Measurements from ENCODE around the gene EPAS1.
A peak's percentile ranks its signal among the peaks of the same experiment; 100 is the strongest.

EPAS1 gene

DNA sequence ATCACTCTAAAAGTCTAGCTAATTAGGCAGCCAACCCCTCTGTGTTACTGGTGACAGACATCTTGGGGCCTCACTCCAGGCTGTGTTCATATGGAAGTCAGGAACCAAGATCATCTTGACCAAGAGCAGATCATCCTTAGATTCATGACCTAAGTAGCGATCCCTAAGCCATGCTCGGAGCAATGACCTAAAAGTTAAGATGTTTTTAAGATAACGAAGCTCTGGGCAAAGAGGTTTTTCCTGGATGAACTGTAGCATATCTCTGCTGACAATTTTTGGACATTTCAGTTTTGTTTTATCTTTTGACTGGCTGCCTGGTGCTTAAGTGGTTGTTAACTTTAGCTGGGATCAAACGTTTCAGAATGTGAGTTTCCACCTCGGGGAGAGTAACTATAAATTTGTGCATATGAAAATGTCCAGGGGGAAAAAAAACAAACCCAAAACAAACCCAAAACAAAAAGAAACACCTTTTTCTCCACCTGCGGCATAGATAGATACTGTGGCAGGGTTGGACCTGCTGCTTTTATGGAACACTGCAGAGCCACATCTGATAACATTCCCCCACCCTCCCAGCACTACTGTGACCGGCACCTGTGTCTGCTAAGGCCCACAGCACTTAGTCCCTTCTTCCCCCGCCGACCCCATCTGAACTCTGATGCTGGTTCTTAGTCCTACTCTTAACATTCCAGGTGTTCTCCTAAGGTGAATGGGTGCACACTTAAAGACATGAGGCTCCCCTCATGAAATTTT lies 45.5 kb downstream of the EPAS1 start:
- DNase-seq = no peak

GRCh38 chr2:46344706-46345105 lies 47.5 kb downstream of the EPAS1 start:
- no peak for DNase-seq

GRCh38 chr2:46345775-46346174 lies 48.6 kb downstream of the EPAS1 start:
- DNase-seq = no peak

DNA sequence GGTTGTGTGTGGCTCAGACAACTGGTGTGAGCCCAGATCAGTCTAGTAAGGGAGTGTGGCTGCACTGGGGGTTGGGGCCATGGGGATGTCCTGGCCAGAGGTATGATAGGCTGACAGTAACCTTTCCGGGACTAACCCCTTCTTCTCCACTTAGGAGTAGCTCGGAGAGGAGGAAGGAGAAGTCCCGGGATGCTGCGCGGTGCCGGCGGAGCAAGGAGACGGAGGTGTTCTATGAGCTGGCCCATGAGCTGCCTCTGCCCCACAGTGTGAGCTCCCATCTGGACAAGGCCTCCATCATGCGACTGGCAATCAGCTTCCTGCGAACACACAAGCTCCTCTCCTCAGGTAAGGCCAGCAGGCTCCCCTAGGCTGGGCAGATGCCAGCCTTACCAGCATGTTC lies 49.5 kb downstream of the EPAS1 start:
- no peak for DNase-seq

- DNase-seq = no peak
Measured at GRCh38 chr2:46347648-46348280, 50.6 kb downstream of the EPAS1 start.

- no peak for DNase-seq
Measured at GRCh38 chr2:46349115-46349547, 51.9 kb downstream of the EPAS1 start.

- DNase-seq = no peak
Measured at GRCh38 chr2:46350029-46350689, 53.0 kb downstream of the EPAS1 start.

- DNase-seq = peak; percentile 40
Measured at GRCh38 chr2:46351098-46351749, 54.0 kb downstream of the EPAS1 start.

DNA sequence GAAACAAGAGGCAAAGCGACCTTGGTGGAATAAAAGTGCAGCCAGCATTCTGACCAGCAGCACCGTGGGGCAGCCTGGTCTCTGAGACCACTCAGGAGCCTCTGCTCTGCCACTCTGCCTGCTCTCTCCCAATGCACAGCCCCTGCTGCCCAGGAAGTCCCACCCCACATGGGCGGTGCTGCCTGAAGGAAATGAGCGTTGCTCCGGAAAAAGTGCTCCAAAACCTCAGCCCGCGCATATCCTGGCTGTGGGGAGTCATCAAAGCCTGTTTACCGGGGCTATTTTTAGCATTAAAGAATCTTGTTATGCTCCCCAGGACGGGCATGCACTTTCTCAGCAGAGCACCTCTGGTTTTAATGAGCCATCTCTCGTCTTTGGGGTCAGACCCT lies 54.5 kb downstream of the EPAS1 start:
- peak; percentile 89 for DNase-seq

DNA sequence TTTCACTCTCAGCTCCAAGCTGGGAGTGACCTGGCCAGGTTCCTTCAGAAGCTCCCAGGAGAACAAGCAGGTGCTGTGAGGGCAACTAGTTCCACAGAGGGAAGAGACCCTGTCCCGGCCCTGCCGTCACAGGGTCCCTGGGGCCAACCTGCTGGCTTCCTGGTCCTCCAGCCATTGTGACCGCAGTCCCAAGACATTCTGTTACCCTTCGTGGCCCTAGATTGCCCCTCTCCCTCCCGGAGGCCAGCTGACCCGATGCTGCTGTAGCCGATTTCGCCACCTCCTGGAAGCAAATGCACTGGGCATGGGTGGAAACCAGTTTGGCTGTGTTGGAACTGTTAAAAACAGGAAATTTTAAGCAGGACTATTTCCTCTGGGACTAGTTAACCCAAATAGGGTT lies 55.4 kb downstream of the EPAS1 start:
- DNase-seq = no peak

- DNase-seq = no peak
Measured at GRCh38 chr2:46353509-46353908, 56.3 kb downstream of the EPAS1 start.

- no peak for DNase-seq
Measured at GRCh38 chr2:46355756-46356155, 58.5 kb downstream of the EPAS1 start.

GRCh38 chr2:46356991-46357390 lies 59.8 kb downstream of the EPAS1 start:
- no peak for DNase-seq

DNA sequence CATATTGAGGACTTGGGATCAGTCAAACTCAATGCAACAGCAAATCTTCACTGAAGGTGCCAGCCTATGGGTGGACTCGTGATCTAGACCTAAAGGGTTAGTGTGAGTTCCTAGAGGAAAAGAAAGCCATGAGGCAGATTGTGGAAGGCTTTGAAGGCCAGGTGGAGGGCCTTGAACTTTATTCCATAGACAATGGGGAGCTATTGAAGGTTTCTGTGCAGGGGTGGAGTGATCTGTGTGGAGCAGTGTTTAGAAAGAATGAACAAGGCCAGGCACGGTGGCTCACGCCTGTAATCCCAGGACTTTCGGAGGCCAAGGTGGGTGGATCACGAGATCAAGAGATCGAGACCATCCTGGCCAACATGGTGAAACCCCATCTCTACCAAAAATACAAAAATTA lies 61.5 kb downstream of the EPAS1 start:
- no peak for DNase-seq

DNA sequence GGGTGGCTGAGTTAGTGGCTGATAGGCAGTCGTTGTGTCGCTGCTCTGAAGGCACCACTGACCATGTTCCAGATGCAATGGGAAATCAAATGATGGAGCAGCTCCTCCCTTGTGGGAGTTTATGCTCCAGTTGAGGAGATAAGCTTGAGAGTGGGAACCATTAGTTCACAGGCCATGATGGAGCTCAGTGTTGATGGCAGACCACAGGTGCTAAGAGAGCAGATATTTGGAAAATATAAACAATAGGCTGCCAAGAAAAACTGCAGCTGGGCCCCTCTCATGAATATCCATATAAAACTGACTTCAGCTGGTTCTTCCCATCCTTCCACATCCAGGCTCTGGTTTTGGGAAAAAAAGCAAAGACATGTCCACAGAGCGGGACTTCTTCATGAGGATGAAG lies 63.1 kb downstream of the EPAS1 start:
- no peak for DNase-seq

DNA sequence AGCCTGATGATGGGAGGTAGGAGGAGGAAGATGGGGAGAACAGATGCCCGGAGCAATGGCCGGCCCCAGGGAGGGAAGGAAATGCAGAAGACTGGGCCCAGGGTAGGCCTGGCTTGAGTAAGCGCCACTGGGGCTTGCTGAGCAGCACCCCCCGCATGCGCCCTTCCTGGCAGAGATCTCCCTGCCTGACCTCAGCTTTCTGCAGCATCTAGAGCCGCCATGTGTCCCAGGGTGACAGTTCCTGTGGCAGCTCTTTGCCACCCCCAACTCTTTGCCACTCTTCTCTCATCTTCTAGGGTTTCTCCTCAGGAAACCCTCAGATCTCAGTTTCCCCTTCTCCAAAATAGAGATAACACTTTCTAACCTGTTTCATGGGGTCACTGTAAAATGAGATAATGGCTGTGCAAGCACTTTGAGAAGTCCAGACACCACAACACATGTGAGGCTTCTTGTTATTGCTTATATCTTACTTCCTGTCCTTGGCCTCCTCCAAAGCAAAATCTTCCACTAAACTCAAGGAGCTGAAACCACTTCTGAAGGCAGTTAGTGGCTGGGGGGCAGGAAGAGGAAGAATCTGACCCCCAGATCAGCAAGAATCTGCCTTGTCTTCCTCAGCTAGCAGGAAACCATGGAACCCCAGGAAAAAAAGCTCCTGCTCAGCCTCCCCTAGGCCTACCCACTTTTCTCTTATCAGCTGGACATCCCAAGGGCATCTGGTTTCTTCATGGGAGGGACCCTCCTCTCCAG lies 64.9 kb downstream of the EPAS1 start:
- DNase-seq = no peak

DNA sequence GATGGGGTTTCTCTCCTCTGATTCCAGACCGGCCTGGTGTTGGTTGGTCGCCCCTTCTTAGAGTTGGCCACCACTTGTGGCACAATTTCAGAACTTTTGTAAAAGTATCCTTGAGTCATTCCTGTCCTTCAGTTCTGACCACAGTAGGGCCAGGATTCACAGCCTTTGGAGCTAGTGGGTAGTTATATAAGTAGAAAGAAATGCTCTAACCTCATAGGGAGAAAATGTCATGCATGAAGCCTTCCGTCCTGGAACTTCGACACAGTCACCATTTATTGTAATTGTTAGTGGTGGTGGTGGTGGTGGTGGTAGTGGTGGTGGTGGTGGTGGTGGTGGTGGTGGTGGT lies 65.4 kb downstream of the EPAS1 start:
- DNase-seq = peak; percentile 54

GRCh38 chr2:46363535-46364170 lies 66.4 kb downstream of the EPAS1 start:
- peak; percentile 84 for DNase-seq

- peak; percentile 62 for DNase-seq
Measured at GRCh38 chr2:46364797-46365457, 67.7 kb downstream of the EPAS1 start.

- DNase-seq = no peak
Measured at GRCh38 chr2:46365913-46366667, 68.9 kb downstream of the EPAS1 start.

- DNase-seq = no peak
Measured at GRCh38 chr2:46366668-46367052, 69.5 kb downstream of the EPAS1 start.
